ENCODE data around the gene SIRT7. TPM values are rescaled to one million over a fixed set of nuclear protein-coding genes. Genes with fewer than 3 reads are reported as not detected.

SIRT7 gene
- total RNA-seq, 1 donor, result 22.1 TPM

DNA sequence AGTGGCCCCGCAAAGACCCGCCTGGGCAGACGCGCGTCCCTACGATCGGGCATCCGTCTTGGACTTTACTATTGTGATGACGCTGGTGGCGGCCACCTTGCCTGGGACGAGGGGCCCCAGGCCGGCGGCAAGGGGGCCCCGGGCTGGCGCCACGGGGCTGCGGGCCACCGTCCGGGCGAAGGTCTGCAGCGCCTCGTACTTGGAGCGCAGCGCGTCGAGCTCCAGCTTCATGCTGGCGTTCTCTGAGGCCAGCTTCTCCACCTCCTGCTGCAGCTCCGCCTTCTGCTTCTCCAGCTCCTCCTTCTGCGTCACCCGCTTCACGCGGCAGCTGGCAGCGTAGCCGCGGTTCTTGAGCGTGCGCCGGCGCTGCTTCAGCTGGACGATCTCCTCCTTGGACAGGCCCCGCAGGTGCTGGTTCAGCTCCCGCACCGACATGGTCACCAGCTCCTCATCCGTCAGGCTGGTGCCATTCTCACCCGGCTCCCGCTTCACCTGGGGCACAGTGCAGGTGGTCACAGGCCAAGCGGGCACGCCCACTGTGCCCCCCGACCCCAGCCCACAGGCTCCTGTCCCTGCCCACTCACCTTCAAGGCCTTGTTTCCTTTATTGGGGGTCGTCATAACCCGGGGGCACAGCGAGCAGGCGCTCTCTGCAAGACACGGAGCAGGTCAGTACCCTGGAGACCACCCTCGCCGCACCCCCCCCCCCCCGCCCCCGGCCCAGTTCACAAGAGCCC lies 4.8 kb upstream of the SIRT7 start:
- Histone ChIP-seq H3K4me2 (ENCODE audit: insufficient read depth, low read length) (peak overlapping the region; percentile 83), H3K4me3 (ENCODE audit: insufficient read depth, low read length) (peak overlapping the region; percentile 64), H4K20me1 (ENCODE audit: insufficient read depth, low read length) (peaks cover 56% of the 10 kb centered on the region), H3K27ac (ENCODE audit: low read depth, low read length) (peak overlapping the region; percentile 48), H3K36me3 (ENCODE audit: insufficient read depth, low read length) (peaks cover 35% of the 10 kb centered on the region), H3K9me3 (ENCODE audit: low read depth, low read length) (no peaks in the 10 kb centered on the region), H2AFZ (ENCODE audit: low read length) (no peak overlapping the region), H3K79me2 (ENCODE audit: insufficient read depth, low read length) (peaks cover 90% of the 10 kb centered on the region), H3K4me1 (ENCODE audit: insufficient read depth, low read length) (peaks cover 20% of the 10 kb centered on the region), H3K27me3 (ENCODE audit: insufficient read depth, low read length) (no peaks in the 10 kb centered on the region)
- TF ChIP-seq, protein P1, sequence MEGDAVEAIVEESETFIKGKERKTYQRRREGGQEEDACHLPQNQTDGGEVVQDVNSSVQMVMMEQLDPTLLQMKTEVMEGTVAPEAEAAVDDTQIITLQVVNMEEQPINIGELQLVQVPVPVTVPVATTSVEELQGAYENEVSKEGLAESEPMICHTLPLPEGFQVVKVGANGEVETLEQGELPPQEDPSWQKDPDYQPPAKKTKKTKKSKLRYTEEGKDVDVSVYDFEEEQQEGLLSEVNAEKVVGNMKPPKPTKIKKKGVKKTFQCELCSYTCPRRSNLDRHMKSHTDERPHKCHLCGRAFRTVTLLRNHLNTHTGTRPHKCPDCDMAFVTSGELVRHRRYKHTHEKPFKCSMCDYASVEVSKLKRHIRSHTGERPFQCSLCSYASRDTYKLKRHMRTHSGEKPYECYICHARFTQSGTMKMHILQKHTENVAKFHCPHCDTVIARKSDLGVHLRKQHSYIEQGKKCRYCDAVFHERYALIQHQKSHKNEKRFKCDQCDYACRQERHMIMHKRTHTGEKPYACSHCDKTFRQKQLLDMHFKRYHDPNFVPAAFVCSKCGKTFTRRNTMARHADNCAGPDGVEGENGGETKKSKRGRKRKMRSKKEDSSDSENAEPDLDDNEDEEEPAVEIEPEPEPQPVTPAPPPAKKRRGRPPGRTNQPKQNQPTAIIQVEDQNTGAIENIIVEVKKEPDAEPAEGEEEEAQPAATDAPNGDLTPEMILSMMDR (IDR thresholded peaks at IDR 0.05; ENCODE audit: extremely low read depth, low read depth, low read length), result no peak
- DNase-seq (ENCODE audit: insufficient read length, low spot score, missing footprints), result no peak

DNA sequence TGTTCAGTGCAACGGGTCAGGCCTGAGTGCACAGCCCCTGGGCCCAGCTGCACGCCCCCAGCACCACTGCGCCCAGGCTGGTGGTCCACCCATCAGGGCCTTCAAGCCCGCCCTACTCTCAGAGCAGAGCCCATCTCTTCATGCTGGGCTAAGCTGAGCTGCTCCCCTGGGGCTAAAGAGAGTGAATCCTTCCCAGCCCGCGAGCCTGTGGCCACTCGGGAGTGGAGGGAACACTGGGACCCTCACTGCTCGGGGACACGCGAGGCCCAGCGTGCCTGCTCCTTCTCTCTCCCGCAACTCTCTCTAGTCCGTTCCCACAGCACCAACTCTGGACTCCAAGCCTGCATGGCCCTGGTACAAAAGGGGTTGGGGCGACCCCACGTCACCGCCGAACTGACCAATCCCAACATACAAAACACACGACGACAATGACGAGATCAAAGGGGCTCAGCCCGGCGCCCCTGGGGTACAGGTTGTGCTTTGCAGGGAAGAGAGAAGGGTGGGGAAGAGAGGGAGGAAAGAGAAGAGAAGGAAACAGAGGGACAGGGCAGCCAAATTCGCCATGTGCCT lies 4.1 kb upstream of the SIRT7 start:
- H2AFZ ChIP-seq (ENCODE audit: low read length), result no peak overlapping the region
- H3K36me3 ChIP-seq (ENCODE audit: insufficient read depth, low read length), result peaks cover 35% of the 10 kb centered on the region
- no peak overlapping the region for H3K4me2 ChIP-seq (ENCODE audit: insufficient read depth, low read length)
- H3K4me3 ChIP-seq (ENCODE audit: insufficient read depth, low read length), result no peak overlapping the region
- peaks cover 96% of the 10 kb centered on the region for H3K79me2 ChIP-seq (ENCODE audit: insufficient read depth, low read length)
- peaks cover 60% of the 10 kb centered on the region for H4K20me1 ChIP-seq (ENCODE audit: insufficient read depth, low read length)
- no peak for DNase-seq (ENCODE audit: insufficient read length, low spot score, missing footprints)
- H3K27me3 ChIP-seq (ENCODE audit: insufficient read depth, low read length), result no peaks in the 10 kb centered on the region
- peaks cover 24% of the 10 kb centered on the region for H3K4me1 ChIP-seq (ENCODE audit: insufficient read depth, low read length)
- H3K9me3 ChIP-seq (ENCODE audit: low read depth, low read length), result no peaks in the 10 kb centered on the region
- H3K27ac ChIP-seq (ENCODE audit: low read depth, low read length), result no peak overlapping the region
- TF ChIP-seq, protein P1 (IDR thresholded peaks at IDR 0.05; ENCODE audit: extremely low read depth, low read depth, low read length), result no peak

DNA sequence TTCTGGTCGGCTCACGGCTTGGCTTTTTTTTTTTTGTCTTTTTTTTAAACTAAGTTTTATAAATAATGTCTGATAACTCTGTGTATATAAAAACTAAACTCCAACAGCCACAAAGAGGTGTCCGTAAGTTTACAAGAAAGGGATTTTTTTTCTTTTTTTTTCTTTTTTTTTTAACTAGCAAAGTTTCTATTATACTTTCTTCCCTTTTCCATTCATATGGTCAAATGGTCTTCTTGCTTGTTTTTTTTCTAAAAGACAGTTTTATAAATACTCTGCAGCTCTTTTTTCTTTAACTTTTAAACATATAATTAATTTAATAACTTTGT lies 3.5 kb upstream of the SIRT7 start:
- Histone ChIP-seq H4K20me1 (ENCODE audit: insufficient read depth, low read length) (peaks cover 64% of the 10 kb centered on the region), H3K27ac (ENCODE audit: low read depth, low read length) (no peak overlapping the region), H3K4me3 (ENCODE audit: insufficient read depth, low read length) (no peak overlapping the region), H3K27me3 (ENCODE audit: insufficient read depth, low read length) (no peaks in the 10 kb centered on the region), H3K36me3 (ENCODE audit: insufficient read depth, low read length) (peaks cover 35% of the 10 kb centered on the region), H2AFZ (ENCODE audit: low read length) (no peak overlapping the region), H3K4me1 (ENCODE audit: insufficient read depth, low read length) (peaks cover 30% of the 10 kb centered on the region), H3K4me2 (ENCODE audit: insufficient read depth, low read length) (no peak overlapping the region), H3K79me2 (ENCODE audit: insufficient read depth, low read length) (peaks cover 94% of the 10 kb centered on the region), H3K9me3 (ENCODE audit: low read depth, low read length) (no peaks in the 10 kb centered on the region)
- no peak for DNase-seq (ENCODE audit: insufficient read length, low spot score, missing footprints)
- TF ChIP-seq, protein P1 (IDR thresholded peaks at IDR 0.05; ENCODE audit: extremely low read depth, low read depth, low read length), result no peak
